Naive thymus-derived CD4-positive, alpha-beta T cell (primary cell): Measurements from ENCODE around the gene TNRC6A. TPM values are rescaled to one million over a fixed set of nuclear protein-coding genes. Genes with fewer than 3 reads are reported as not detected.
A peak's percentile ranks its signal among the peaks of the same experiment; 100 is the strongest.
"Not testable (repeated sequence)": the region's sequence is repeated elsewhere in the genome, so short reads cannot be mapped to it uniquely, and the experiment has no call there.

Experiments used
- ATAC-seq: fragments of 150-1000 bp; cut with Tn5 transposase; 2 replicates; pipeline ENCODE4 v1.10.0; 2021; ENCODE audit warnings: mild to moderate bottlenecking, moderate library complexity
- CTCF ChIA-PET: fragments of 350-600 bp; sonication (Branson Sonifier 250); formaldehyde crosslinking; loops from one replicate; lab custom pipeline; 2021; ENCODE audit warnings: antibody characterized with exemption; lab: Charles Lee
- POLR2A ChIA-PET: fragments of 350-600 bp; sonication (Branson Sonifier 250); formaldehyde crosslinking; loops from one replicate; lab custom pipeline; 2021; ENCODE audit warnings: antibody characterized with exemption, inconsistent platforms; lab: Charles Lee
- DNase-seq, 9 donors: peaks; one replicate each; pipeline versions ENCODE4 v3.0.0 to v3.0.0-alpha.2; 2020 to 2022; ENCODE audit warnings: mixed read lengths in 1 of 9
- H3K27ac ChIP-seq: one replicate; pipeline ENCODE4 v1.7.0; 2013; ENCODE audit warnings: mild to moderate bottlenecking, low read depth, low read length, moderate library complexity
- H3K27me3 ChIP-seq, 2 donors: one replicate each; pipeline ENCODE4 v1.7.0; 2013; ENCODE audit warnings: low read length in 2 of 2, mild to moderate bottlenecking in 2 of 2, moderate library complexity in 2 of 2; ENCODE audit not compliant: control insufficient read depth in 2 of 2, insufficient read depth in 2 of 2
- H3K36me3 ChIP-seq, 3 experiments: 1 replicate in 2 of 3; 2 replicates in 1 of 3; pipeline ENCODE4 v1.7.0; 2013; ENCODE audit warnings: low read length in 3 of 3, mild to moderate bottlenecking in 3 of 3, moderate library complexity in 1 of 3; ENCODE audit not compliant: insufficient read depth in 3 of 3, control insufficient read depth in 2 of 3
- H3K4me1 ChIP-seq, 2 donors: one replicate each; pipeline ENCODE4 v1.7.0; 2013; ENCODE audit warnings: low read length in 2 of 2, mild to moderate bottlenecking in 2 of 2, moderate library complexity in 1 of 2; ENCODE audit not compliant: control insufficient read depth in 2 of 2, insufficient read depth in 2 of 2
- H3K4me3 ChIP-seq: 2 replicates; pipeline ENCODE4 v1.7.0; 2013; ENCODE audit warnings: mild to moderate bottlenecking, low read length
- H3K9me3 ChIP-seq, 3 experiments: 1 replicate in 2 of 3; 2 replicates in 1 of 3; pipeline ENCODE4 v1.7.0; 2013; ENCODE audit warnings: low read length in 3 of 3; ENCODE audit not compliant: control insufficient read depth in 2 of 3
- H3K27ac Mint-ChIP-seq, 9 donors: one replicate each; pipeline ENCODE4 v1.8.0; 2020 to 2022; ENCODE audit warnings: mixed read lengths in 9 of 9, mild to moderate bottlenecking in 8 of 9, moderate library complexity in 5 of 9, inconsistent platforms in 2 of 9
- H3K27me3 Mint-ChIP-seq, 5 donors: one replicate each; pipeline ENCODE4 v1.8.0; 2021 to 2022; ENCODE audit warnings: mixed read lengths in 5 of 5, mild to moderate bottlenecking in 1 of 5
- H3K36me3 Mint-ChIP-seq, 5 donors: one replicate each; pipeline ENCODE4 v1.8.0; 2020 to 2022; ENCODE audit warnings: mixed read lengths in 5 of 5, mild to moderate bottlenecking in 3 of 5, inconsistent platforms in 1 of 5
- H3K4me1 Mint-ChIP-seq, 7 donors: one replicate each; pipeline ENCODE4 v1.8.0; 2020 to 2022; ENCODE audit warnings: mixed read lengths in 7 of 7, mild to moderate bottlenecking in 3 of 7, inconsistent platforms in 1 of 7
- H3K4me3 Mint-ChIP-seq, 10 donors: one replicate each; pipeline ENCODE4 v1.8.0; 2020 to 2022; ENCODE audit warnings: mild to moderate bottlenecking in 10 of 10, mixed read lengths in 10 of 10, moderate library complexity in 6 of 10, inconsistent platforms in 2 of 10
- H3K9me3 Mint-ChIP-seq, 11 donors: one replicate each; pipeline ENCODE4 v1.8.0; 2020 to 2022; ENCODE audit warnings: mixed read lengths in 11 of 11, mild to moderate bottlenecking in 4 of 11, inconsistent platforms in 1 of 11, moderate library complexity in 1 of 11
- intact Hi-C, 2 donors: fragments of 100-400 bp; cut with micrococcal nuclease; formaldehyde crosslinking; loops; one replicate each; pipeline ENCODE4 v1.15.1; 2023
- polyA plus RNA-seq, 2 donors: library from polyadenylated mRNA; unstranded; fragments of 300-500 nt; fragmentation: Illumina TruSeq; gene quantifications; one replicate each; pipeline ENCODE4 v1.2.3, GENCODE V29; 2021
- total RNA-seq, 6 experiments: library from RNA in 5 of 6; stranded (reverse) in 5 of 6; gene quantifications; 1 replicate in 5 of 6; 2 replicates in 1 of 6; pipeline ENCODE4 v1.2.3 and lab custom pipeline; 2021 to 2026

Gene TNRC6A
- total and polyA plus RNA-seq, 7 experiments from 2014 or later = 13.4 to 110 (median 75.2) TPM

- Histone ChIP-seq H3K9me3 (no peaks in the 10 kb centered on the region), H3K4me3 (no peak overlapping the region), H3K4me1 (no peaks in the 10 kb centered on the region), H3K36me3 (peaks cover 29 to 96% (median 40%) of the 10 kb centered on the region in 3 experiments), H3K27me3 (no peaks in the 10 kb centered on the region), H3K27ac (no peak overlapping the region)
- ATAC-seq (no peak), DNase-seq (no peak)
- intact Hi-C loops = loop anchor here in 1 of 2 donors (10.0 kb wide), 1 partner anchor 256 kb away; no protein-coding TSS in a partner anchor
- no peaks in the 10 kb centered on the region for H3K27me3 Mint-ChIP-seq
- peaks cover 0 to 16% (median 4%) of the 10 kb centered on the region in 7 donors for H3K4me1 Mint-ChIP-seq
- POLR2A ChIA-PET = no interaction called here
- peaks cover 0 to under 1% (median 0%) of the 10 kb centered on the region in 11 donors for H3K9me3 Mint-ChIP-seq
- CTCF ChIA-PET = interaction anchor here (0.8 kb wide), 1 partner anchor 10 kb away, joined by 4 read pairs; no protein-coding TSS in a partner anchor
- H3K36me3 Mint-ChIP-seq = peaks cover 24 to 72% (median 57%) of the 10 kb centered on the region in 5 donors
- no peak overlapping the region for H3K4me3 Mint-ChIP-seq
- peak overlapping the region in 1 of 9 donors; percentile 2 for H3K27ac Mint-ChIP-seq
These were observed 71.1 kb downstream of the TNRC6A start for GRCh38 chr16:24800586-24800985.

GRCh38 chr16:24801761-24802302 lies 72.4 kb downstream of the TNRC6A start:
- no peaks in the 10 kb centered on the region for H3K27me3 ChIP-seq
- H3K27ac Mint-ChIP-seq = peak overlapping the region in 4 of 9 donors; percentile 16 to 53 (median 38)
- peaks cover 30 to 96% (median 43%) of the 10 kb centered on the region in 3 experiments for H3K36me3 ChIP-seq
- H3K9me3 ChIP-seq = no peaks in the 10 kb centered on the region
- ChIA-PET CTCF (interaction anchor here (0.7 kb wide), 1 partner anchor 474 kb away, joined by 3 read pairs; no protein-coding TSS in a partner anchor), POLR2A (no interaction called here)
- ATAC-seq (no peak), DNase-seq (no peak)
- no peaks in the 10 kb centered on the region for H3K4me1 ChIP-seq
- H3K4me3 Mint-ChIP-seq = no peak overlapping the region
- no peaks in the 10 kb centered on the region for H3K27me3 Mint-ChIP-seq
- H3K4me3 ChIP-seq = no peak overlapping the region
- intact Hi-C loops = loop anchor here in 1 of 2 donors (10.0 kb wide), 1 partner anchor 257 kb away; no protein-coding TSS in a partner anchor
- no peak overlapping the region for H3K27ac ChIP-seq
- peaks cover 0 to 2% (median 0%) of the 10 kb centered on the region in 11 donors for H3K9me3 Mint-ChIP-seq
- peaks cover 35 to 75% (median 55%) of the 10 kb centered on the region in 5 donors for H3K36me3 Mint-ChIP-seq
- H3K4me1 Mint-ChIP-seq = peaks cover 0 to 7% (median 4%) of the 10 kb centered on the region in 7 donors

- H3K27ac Mint-ChIP-seq = peak overlapping the region in 2 of 9 donors; percentile 37 to 71
These were observed 76.0 kb downstream of the TNRC6A start for GRCh38 chr16:24805484-24805883.

GRCh38 chr16:24807301-24807700 lies 77.8 kb downstream of the TNRC6A start:
- DNase-seq (no peak), ATAC-seq (no peak)
- H3K36me3 Mint-ChIP-seq = peaks cover 22 to 61% (median 35%) of the 10 kb centered on the region in 5 donors
- peaks cover 0 to 2% (median 0%) of the 10 kb centered on the region in 11 donors for H3K9me3 Mint-ChIP-seq
- H3K27me3 Mint-ChIP-seq = no peaks in the 10 kb centered on the region
- CTCF ChIA-PET = no interaction called here
- H3K4me1 Mint-ChIP-seq = no peaks in the 10 kb centered on the region
- H3K27me3 ChIP-seq = no peaks in the 10 kb centered on the region
- H3K27ac ChIP-seq = no peak overlapping the region
- POLR2A ChIA-PET = no interaction called here
- intact Hi-C loops = loop anchor here in 1 of 2 donors (5.0 to 10.0 kb wide), 4 partner anchors 80 to 300 kb away; partner anchors contain the start of gene TNRC6A
- peaks cover 19 to 93% (median 42%) of the 10 kb centered on the region in 3 experiments for H3K36me3 ChIP-seq
- H3K27ac Mint-ChIP-seq = peak overlapping the region in 3 of 9 donors; percentile 3 to 48 (median 28)
- H3K4me1 ChIP-seq = no peaks in the 10 kb centered on the region
- no peak overlapping the region for H3K4me3 Mint-ChIP-seq
- H3K9me3 ChIP-seq = no peaks in the 10 kb centered on the region
- H3K4me3 ChIP-seq = no peak overlapping the region

More at GRCh38 chr16:24805484-24805883, 76.0 kb downstream of the TNRC6A start:
- Mint-ChIP-seq H3K27me3 (no peaks in the 10 kb centered on the region), H3K36me3 (peaks cover 24 to 66% (median 44%) of the 10 kb centered on the region in 5 donors), H3K4me1 (peaks cover 0 to 7% (median 0%) of the 10 kb centered on the region in 7 donors), H3K4me3 (no peak overlapping the region), H3K9me3 (peaks cover 0 to 2% (median 0%) of the 10 kb centered on the region in 11 donors)
- no peak for ATAC-seq
- CTCF ChIA-PET = no interaction called here
- Histone ChIP-seq H3K9me3 (no peaks in the 10 kb centered on the region), H3K27me3 (no peaks in the 10 kb centered on the region), H3K36me3 (peaks cover 23 to 96% (median 42%) of the 10 kb centered on the region in 3 experiments), H3K4me1 (no peaks in the 10 kb centered on the region), H3K4me3 (no peak overlapping the region), H3K27ac (no peak overlapping the region)
- intact Hi-C loops = loop anchor here in 1 of 2 donors (5.0 to 10.0 kb wide), 4 partner anchors 78 to 302 kb away; partner anchors contain the start of gene TNRC6A
- POLR2A ChIA-PET = no interaction called here
- no peak for DNase-seq

- intact Hi-C loops = loop anchor here in 1 of 2 donors (10.0 kb wide), 1 partner anchor 134 kb away; no protein-coding TSS in a partner anchor
- peak overlapping the region in 5 of 9 donors; percentile 3 to 28 (median 18) for H3K27ac Mint-ChIP-seq
- no peaks in the 10 kb centered on the region for H3K27me3 ChIP-seq
- no peak for DNase-seq
- H3K9me3 Mint-ChIP-seq = no peaks in the 10 kb centered on the region
- H3K4me1 Mint-ChIP-seq = no peaks in the 10 kb centered on the region
- ATAC-seq = no peak
- POLR2A ChIA-PET = interaction anchor here (0.8 kb wide), 1 partner anchor 81 kb away, joined by 3 read pairs; no protein-coding TSS in a partner anchor
- H3K27ac ChIP-seq = no peak overlapping the region
- H3K9me3 ChIP-seq = no peaks in the 10 kb centered on the region
- no peak overlapping the region for H3K4me3 Mint-ChIP-seq
- peaks cover 19 to 93% (median 36%) of the 10 kb centered on the region in 3 experiments for H3K36me3 ChIP-seq
- no peaks in the 10 kb centered on the region for H3K27me3 Mint-ChIP-seq
- CTCF ChIA-PET = interaction anchor here (0.6 to 0.9 kb wide), 3 partner anchors 10 to 770 kb away, joined by 3 to 5 read pairs (median 4); no protein-coding TSS in a partner anchor
- no peak overlapping the region for H3K4me3 ChIP-seq
- no peaks in the 10 kb centered on the region for H3K4me1 ChIP-seq
- H3K36me3 Mint-ChIP-seq = peaks cover 14 to 49% (median 24%) of the 10 kb centered on the region in 5 donors
These were observed 81.7 kb downstream of the TNRC6A start for GRCh38 chr16:24810951-24811843.

GRCh38 chr16:24812813-24813212 lies 83.4 kb downstream of the TNRC6A start:
- H3K4me1 ChIP-seq, DNase-seq, CTCF ChIA-PET, H3K27ac Mint-ChIP-seq, H3K4me3 Mint-ChIP-seq, POLR2A ChIA-PET, H3K4me3 ChIP-seq, H3K27ac ChIP-seq, H3K9me3 ChIP-seq, ATAC-seq, H3K4me1 Mint-ChIP-seq, H3K9me3 Mint-ChIP-seq, H3K27me3 Mint-ChIP-seq, H3K27me3 ChIP-seq: not testable (repeated sequence)
- intact Hi-C loops = loop anchor here in 1 of 2 donors (10.0 kb wide), 1 partner anchor 132 kb away; no protein-coding TSS in a partner anchor
- H3K36me3 Mint-ChIP-seq = peaks cover 14 to 44% (median 19%) of the 10 kb centered on the region in 5 donors
- peaks cover 17 to 89% (median 26%) of the 10 kb centered on the region in 3 experiments for H3K36me3 ChIP-seq
